D721Med (cell line): ENCODE measurements around the gene ARHGAP26.

Source experiments
- DNase-seq: peaks from one replicate; pipeline ENCODE4 v3.0.0; 2011; ENCODE audit warnings: low spot score; ENCODE audit not compliant: insufficient read length
- FAIRE-seq: peaks from 2 replicates; lab custom pipeline; 2011; peaks lifted over from hg19 to GRCh38; lab: Jason Lieb, UNC
- TF ChIP-seq, protein P1 (sequence below): IDR thresholded peaks from 2 replicates; pipeline ENCODE4 v1.5.1; 2012; ENCODE audit warnings: mild to moderate bottlenecking, control low read depth; ENCODE audit not compliant: insufficient read depth; ENCODE audit errors: missing control alignments

The ARHGAP26 gene

GRCh38 chr5:142785206-142785605, 15.0 kb downstream of the ARHGAP26 start:
- FAIRE-seq (no peak), DNase-seq (no peak)
- TF ChIP-seq, protein P1, sequence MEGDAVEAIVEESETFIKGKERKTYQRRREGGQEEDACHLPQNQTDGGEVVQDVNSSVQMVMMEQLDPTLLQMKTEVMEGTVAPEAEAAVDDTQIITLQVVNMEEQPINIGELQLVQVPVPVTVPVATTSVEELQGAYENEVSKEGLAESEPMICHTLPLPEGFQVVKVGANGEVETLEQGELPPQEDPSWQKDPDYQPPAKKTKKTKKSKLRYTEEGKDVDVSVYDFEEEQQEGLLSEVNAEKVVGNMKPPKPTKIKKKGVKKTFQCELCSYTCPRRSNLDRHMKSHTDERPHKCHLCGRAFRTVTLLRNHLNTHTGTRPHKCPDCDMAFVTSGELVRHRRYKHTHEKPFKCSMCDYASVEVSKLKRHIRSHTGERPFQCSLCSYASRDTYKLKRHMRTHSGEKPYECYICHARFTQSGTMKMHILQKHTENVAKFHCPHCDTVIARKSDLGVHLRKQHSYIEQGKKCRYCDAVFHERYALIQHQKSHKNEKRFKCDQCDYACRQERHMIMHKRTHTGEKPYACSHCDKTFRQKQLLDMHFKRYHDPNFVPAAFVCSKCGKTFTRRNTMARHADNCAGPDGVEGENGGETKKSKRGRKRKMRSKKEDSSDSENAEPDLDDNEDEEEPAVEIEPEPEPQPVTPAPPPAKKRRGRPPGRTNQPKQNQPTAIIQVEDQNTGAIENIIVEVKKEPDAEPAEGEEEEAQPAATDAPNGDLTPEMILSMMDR: no peak

GRCh38 chr5:142789206-142789605, 19.0 kb downstream of the ARHGAP26 start:
- DNase-seq: no peak
- TF ChIP-seq, protein P1: no peak
- no peak for FAIRE-seq

- TF ChIP-seq, protein P1: no peak
- no peak for DNase-seq
- FAIRE-seq: no peak
Observed at GRCh38 chr5:142792012-142792864, 22.1 kb downstream of the ARHGAP26 start.

DNA sequence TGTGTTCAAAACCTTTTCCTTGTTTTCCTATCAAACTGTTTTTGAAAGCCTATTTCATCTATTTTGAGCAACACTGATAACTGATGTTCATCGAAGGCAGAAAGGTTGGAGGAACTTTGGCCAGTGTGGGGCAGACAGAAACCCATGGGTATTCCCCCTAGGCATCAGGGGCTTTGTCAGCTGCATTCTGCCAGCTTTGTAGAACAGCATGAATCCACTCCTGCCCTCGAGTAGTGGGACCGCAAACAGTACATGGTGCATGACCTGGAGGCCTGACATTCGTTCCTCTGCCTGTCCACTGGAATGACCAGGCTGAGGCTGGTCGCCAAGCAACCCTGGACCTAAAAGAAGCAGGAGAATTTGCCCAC, 22.7 kb downstream of the ARHGAP26 start:
- FAIRE-seq (no peak), DNase-seq (no peak)
- TF ChIP-seq, protein P1: no peak

DNA sequence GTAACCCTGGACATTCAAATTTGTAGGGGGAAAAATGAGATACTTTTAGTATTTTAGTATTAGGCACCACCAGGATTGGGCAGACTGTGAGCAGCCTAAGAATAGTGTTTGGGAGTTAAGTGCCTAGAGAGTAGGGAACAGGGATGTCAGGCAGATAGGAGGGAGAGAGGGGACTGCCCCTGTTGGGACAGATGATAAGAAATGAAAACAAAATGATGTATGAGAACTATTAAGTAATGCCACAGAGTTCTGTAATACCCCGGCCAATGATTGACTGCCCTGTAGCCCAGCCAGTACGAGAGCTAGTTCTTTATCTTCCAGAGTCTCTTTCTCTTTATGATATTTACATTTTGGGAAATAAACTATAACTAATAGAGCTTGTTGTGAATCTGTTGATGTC, 24.4 kb downstream of the ARHGAP26 start:
- DNase-seq: no peak
- FAIRE-seq: no peak
- TF ChIP-seq, protein P1: no peak

DNA sequence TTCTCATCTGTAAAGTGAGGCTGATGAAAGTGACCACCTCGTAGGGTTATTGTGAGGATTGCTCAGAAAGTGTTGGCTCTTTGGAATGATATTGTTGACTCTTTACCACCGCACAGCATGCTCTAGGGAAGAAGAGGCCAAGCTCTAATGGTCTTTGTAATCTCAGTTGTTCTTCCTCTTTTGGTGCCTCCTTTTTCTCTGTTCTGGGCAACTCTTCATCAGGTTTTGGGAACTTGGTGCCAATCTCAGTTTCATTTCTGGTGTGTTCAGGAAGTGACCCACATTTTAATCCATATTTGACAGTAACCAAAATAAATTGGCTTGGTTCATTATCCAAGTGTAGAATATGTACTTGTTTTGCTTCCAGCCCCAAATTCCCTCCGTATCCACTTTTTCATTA, 25.1 kb downstream of the ARHGAP26 start:
- FAIRE-seq (no peak), DNase-seq (no peak)
- TF ChIP-seq, protein P1: no peak

DNA sequence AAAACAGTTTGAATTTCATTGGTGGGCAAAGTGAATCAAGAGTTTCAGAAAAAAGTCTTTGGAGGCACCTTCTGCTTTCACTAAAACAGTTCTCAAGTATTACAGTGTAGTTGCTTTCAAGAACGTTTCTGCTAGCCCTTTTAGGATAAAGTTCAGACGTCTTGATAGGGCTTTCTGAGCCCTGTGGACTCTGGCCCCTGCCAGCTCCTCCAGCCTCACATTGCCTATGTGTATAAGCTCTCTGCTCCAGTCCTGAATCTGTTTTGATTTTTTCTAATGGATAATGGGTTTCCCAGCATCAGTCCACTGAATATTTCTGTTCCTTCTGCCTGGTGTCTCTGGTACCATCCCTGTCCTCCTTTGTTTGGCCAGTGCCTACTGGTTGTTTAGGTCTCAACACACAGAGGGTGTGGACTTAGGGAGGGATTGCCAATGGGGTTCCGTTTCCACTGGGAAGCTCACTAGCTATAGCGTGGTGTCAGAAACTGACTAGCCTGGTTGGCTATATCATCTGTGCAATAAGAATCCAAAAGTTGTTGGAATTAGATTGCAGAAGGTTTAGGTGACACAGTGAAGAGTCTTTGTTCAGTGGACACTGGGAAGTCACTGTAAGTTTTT, 26.4 kb downstream of the ARHGAP26 start:
- FAIRE-seq (no peak), DNase-seq (no peak)
- TF ChIP-seq, protein P1: no peak
